ENCODE data around the gene TMEFF2. TPM values are rescaled to one million over a fixed set of nuclear protein-coding genes. Genes with fewer than 3 reads are reported as not detected.

The TMEFF2 gene
- total and polyA plus RNA-seq, 2 donors (not counting 1 experiment from before 2014, with no cell fraction given): not detected

DNA sequence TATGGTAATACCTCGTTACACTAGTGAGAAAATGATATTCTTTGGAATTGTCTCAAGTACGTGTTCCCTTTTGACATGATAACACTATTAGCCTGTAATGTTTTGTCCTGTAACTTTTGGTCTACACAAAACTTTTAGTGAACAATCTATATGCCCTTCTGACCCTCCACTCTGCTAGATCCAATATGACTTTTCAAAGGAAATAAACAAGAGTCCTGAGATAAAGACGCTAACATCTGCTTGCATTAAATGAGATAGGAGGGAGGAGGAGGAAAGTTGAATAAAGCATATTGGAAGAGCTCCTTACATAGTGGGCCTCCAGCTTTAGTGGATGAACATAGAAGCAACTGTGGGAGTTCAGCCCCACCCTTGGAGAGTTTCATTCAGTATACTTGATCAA is 264.5 kb downstream of the TMEFF2 start:
- no peak for TF ChIP-seq EZH2 (IDR thresholded peaks at IDR 0.05; ENCODE audit: borderline replicate concordance, insufficient read depth, low read depth, low read length, poor library complexity, severe bottlenecking)
- TF ChIP-seq, protein P1, sequence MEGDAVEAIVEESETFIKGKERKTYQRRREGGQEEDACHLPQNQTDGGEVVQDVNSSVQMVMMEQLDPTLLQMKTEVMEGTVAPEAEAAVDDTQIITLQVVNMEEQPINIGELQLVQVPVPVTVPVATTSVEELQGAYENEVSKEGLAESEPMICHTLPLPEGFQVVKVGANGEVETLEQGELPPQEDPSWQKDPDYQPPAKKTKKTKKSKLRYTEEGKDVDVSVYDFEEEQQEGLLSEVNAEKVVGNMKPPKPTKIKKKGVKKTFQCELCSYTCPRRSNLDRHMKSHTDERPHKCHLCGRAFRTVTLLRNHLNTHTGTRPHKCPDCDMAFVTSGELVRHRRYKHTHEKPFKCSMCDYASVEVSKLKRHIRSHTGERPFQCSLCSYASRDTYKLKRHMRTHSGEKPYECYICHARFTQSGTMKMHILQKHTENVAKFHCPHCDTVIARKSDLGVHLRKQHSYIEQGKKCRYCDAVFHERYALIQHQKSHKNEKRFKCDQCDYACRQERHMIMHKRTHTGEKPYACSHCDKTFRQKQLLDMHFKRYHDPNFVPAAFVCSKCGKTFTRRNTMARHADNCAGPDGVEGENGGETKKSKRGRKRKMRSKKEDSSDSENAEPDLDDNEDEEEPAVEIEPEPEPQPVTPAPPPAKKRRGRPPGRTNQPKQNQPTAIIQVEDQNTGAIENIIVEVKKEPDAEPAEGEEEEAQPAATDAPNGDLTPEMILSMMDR (IDR thresholded peaks at IDR 0.05): no peak
- Mint-ChIP-seq H3K4me1 (no peaks in the 10 kb centered on the region), H3K4me3 (no peak overlapping the region), H3K9me3 (ENCODE audit: insufficient read depth) (no peaks in the 10 kb centered on the region), H3K27ac (no peak overlapping the region), H3K27me3 (no peaks in the 10 kb centered on the region)
- intact Hi-C loops (cut with micrococcal nuclease): no loop called here
- Histone ChIP-seq H4K20me1 (ENCODE audit: control insufficient read depth, insufficient read depth, low read length, poor library complexity, severe bottlenecking) (no peaks in the 10 kb centered on the region), H3K4me2 (replicated peaks; ENCODE audit: low read depth, low read length, poor library complexity, severe bottlenecking) (no peak overlapping the region), H3K27ac (ENCODE audit: low read length in 2 of 2) (no peak overlapping the region), H3K4me3 (ENCODE audit: control extremely low read depth in 1 of 5, extremely low read depth in 1 of 5, insufficient read depth in 1 of 5, low read depth in 2 of 5, low read length in 4 of 5) (no peak overlapping the region), H3K79me2 (ENCODE audit: control insufficient read depth, insufficient read depth, low read length) (no peaks in the 10 kb centered on the region), H3K9ac (ENCODE audit: low read length) (no peak overlapping the region), H3K36me3 (replicated peaks in 1 of 2; ENCODE audit: control extremely low read depth in 1 of 2, control insufficient read depth in 1 of 2, extremely low read depth in 1 of 2, insufficient read depth in 2 of 2, low read length in 1 of 2) (no peaks in the 10 kb centered on the region), H3K27me3 (replicated peaks in 1 of 4; ENCODE audit: control extremely low read depth in 1 of 4, control insufficient read depth in 3 of 4, insufficient read depth in 4 of 4, low read length in 3 of 4) (no peaks in the 10 kb centered on the region), H3K9me3 (ENCODE audit: control extremely low read depth in 1 of 3, control insufficient read depth in 2 of 3, insufficient read depth in 1 of 3, low read length in 2 of 3) (no peaks in the 10 kb centered on the region), H2AFZ (ENCODE audit: insufficient read depth, low read depth, low read length, poor library complexity, severe bottlenecking) (no peak overlapping the region), H3K4me1 (ENCODE audit: control insufficient read depth in 2 of 2, insufficient read depth in 2 of 2, low read length in 2 of 2) (no peaks in the 10 kb centered on the region)
- ATAC-seq (ENCODE audit: low read depth) (no peak), DNase-seq (no peak)
- WGBS (ENCODE audit: insufficient coverage): no CpG with 5 or more reads among the region's 3 CpGs
- ChIA-PET CTCF (no interaction called here), POLR2A (no interaction called here)

DNA sequence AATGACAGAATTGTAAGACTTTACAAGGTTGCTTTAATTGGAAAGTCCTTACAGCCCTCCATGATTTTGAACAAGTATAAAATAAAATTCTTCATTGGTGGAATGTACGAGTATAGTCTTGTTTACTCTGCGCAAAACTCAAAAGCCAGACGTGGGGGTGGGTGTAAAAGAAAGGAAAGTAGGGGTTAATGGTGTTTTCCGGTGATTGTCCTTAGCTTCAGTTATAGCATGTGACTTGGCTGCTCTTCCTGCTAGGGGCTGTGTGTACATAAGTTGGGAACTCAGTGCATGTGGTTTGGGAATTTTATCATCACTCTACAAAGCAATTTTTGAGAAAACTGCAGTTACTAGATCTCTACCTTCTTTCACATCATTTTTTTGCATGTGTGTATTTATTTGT is 265.4 kb downstream of the TMEFF2 start:
- Mint-ChIP-seq H3K4me3 (no peak overlapping the region), H3K4me1 (no peaks in the 10 kb centered on the region), H3K27me3 (no peaks in the 10 kb centered on the region), H3K9me3 (ENCODE audit: insufficient read depth) (no peaks in the 10 kb centered on the region), H3K27ac (no peak overlapping the region)
- Histone ChIP-seq H3K27ac (ENCODE audit: low read length in 2 of 2) (no peak overlapping the region), H3K27me3 (replicated peaks in 1 of 4; ENCODE audit: control extremely low read depth in 1 of 4, control insufficient read depth in 3 of 4, insufficient read depth in 4 of 4, low read length in 3 of 4) (no peaks in the 10 kb centered on the region), H3K4me1 (ENCODE audit: control insufficient read depth in 2 of 2, insufficient read depth in 2 of 2, low read length in 2 of 2) (no peaks in the 10 kb centered on the region), H2AFZ (ENCODE audit: insufficient read depth, low read depth, low read length, poor library complexity, severe bottlenecking) (no peak overlapping the region), H4K20me1 (ENCODE audit: control insufficient read depth, insufficient read depth, low read length, poor library complexity, severe bottlenecking) (no peaks in the 10 kb centered on the region), H3K36me3 (replicated peaks in 1 of 2; ENCODE audit: control extremely low read depth in 1 of 2, control insufficient read depth in 1 of 2, extremely low read depth in 1 of 2, insufficient read depth in 2 of 2, low read length in 1 of 2) (no peaks in the 10 kb centered on the region), H3K9me3 (ENCODE audit: control extremely low read depth in 1 of 3, control insufficient read depth in 2 of 3, insufficient read depth in 1 of 3, low read length in 2 of 3) (no peaks in the 10 kb centered on the region), H3K4me2 (replicated peaks; ENCODE audit: low read depth, low read length, poor library complexity, severe bottlenecking) (no peak overlapping the region), H3K79me2 (ENCODE audit: control insufficient read depth, insufficient read depth, low read length) (no peaks in the 10 kb centered on the region), H3K9ac (ENCODE audit: low read length) (no peak overlapping the region), H3K4me3 (ENCODE audit: control extremely low read depth in 1 of 5, extremely low read depth in 1 of 5, insufficient read depth in 1 of 5, low read depth in 2 of 5, low read length in 4 of 5) (no peak overlapping the region)
- WGBS (ENCODE audit: insufficient coverage): 100% methylated on average over 3 of the region's 4 CpGs
- intact Hi-C loops (cut with micrococcal nuclease): no loop called here
- POLR2A ChIA-PET: no interaction called here
- CTCF ChIA-PET: no interaction called here
- no peak for TF ChIP-seq EZH2 (IDR thresholded peaks at IDR 0.05; ENCODE audit: borderline replicate concordance, insufficient read depth, low read depth, low read length, poor library complexity, severe bottlenecking)
- TF ChIP-seq, protein P1 (IDR thresholded peaks at IDR 0.05): no peak
- DNase-seq: no peak
- no peak for ATAC-seq (ENCODE audit: low read depth)

All from B cell (primary cell).